GM18498 (cell line): ENCODE data around the gene FAXC.
"Not testable (repeated sequence)": the region's sequence is repeated elsewhere in the genome, so short reads cannot be mapped to it uniquely, and the experiment has no call there.

ENCODE experiments used
- ATAC-seq: cut with Tn5 transposase; IDR thresholded peaks from one replicate; pipeline ENCODE4 v1.9.1; 2021; ENCODE audit warnings: mild to moderate bottlenecking, moderate library complexity; ENCODE audit not compliant: unreplicated experiment

Gene FAXC

DNA sequence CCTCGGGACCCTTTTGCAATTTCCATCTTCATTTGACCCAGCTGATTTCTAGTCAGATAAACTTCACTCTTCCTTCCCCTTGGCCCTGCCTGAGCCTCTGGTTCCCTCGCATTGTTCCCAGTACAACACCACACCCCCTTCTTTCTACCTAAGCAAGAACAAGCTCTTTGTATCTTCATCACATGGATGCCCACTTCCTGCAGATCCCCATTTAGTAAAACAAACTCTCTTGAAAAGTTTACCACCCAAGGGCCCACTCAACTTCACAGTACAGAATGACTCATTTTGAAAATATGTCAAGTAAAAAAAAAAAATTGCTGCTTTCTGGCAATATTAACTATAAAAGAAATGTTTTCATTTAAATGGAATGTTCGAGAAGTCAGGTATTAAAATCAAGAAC is 5.2 kb downstream of the FAXC start:
- ATAC-seq, result no peak

DNA sequence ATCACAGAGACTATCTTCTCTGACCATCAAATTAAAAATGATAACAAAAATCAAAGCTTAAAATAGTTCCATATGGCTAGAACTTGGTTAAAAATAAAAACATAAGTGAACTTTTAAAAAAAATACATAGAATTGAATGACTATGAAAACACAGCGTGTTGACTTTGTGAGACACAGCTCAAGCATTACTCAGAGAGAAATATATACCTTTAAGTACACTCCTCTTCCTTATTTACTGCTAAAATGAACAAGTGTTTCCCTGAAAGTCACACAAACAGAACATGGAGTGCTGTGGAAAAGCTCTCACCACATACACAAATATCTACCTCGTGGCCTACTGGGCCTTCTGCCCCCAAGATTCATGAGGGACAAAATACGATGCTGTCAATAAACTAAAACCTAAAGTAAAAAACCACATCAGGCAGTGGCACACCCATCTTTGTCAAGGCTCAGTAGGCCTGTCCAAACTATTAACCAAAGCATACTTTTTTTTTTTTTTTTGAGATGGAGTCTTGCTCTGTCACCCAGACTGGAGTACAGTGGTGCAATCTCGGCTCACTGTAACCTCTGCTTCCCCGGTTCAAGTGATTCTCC is 7.5 kb downstream of the FAXC start:
- ATAC-seq, result no peak

DNA sequence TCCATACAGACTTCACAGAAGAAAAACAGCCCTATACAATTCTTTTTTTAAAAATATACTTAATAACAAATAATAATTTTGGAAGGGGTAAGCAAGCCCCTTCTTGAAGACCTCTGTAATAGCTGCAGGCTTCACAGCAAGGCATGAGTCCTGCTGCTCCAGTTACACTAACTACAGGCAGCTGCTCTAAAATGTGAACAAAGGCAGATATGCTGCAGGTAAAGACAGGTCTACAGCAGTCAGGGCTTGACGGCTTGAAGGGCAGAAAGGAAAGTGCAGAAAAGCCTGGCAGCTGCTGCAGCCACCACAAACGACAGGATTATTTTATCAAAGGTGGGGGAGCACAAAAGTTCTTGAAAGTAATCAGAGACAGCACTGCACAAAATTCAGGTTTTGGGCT is 11.3 kb downstream of the FAXC start:
- ATAC-seq, result no peak

DNA sequence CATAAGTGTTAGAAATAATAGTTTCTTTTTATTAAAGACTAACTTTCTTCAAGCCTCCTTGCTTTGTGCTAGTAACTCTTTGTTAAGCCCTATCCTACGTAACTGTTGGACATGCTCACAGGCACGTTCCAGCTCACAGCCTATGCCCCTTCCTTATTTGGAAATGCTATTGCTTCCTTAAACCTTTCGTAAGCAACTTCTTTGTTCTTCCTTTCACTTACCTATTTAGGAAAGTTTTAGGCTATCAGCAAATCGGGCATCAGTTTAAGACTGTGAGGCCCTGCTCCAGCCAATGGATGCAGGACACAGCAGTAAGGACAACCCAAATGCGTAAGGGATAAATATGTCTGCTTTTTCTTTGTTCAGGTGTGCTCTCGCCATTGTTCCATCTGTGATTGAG is 14.2 kb downstream of the FAXC start:
- not testable (repeated sequence) for ATAC-seq

DNA sequence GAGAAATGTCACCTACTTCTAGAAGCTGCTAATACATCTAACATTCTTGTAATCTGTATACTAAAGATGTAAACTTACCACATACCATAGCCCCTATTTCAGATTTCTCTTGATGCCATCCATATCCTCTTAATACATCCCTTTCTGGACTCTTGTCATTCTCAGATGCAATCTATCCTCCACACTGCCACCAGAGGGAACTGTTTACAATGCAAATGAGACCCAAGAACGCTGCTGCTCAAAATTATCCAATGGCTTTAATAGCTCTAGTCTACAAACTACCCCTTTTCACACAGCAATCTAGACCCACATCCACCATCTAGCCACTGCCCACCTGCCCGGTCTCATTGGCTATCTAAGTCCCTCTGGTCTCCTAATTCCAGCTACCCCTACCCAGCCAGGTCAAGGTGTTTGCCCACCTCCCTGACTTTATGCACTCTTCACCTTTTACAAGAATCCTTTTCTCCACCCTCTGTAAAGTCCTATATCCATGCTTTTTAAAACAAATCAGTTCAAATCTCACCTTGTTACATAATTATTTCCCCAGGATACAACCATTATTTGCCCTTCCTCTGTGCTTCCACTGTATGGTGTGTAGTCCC is 14.8 kb downstream of the FAXC start:
- ATAC-seq, result peak; percentile 47

DNA sequence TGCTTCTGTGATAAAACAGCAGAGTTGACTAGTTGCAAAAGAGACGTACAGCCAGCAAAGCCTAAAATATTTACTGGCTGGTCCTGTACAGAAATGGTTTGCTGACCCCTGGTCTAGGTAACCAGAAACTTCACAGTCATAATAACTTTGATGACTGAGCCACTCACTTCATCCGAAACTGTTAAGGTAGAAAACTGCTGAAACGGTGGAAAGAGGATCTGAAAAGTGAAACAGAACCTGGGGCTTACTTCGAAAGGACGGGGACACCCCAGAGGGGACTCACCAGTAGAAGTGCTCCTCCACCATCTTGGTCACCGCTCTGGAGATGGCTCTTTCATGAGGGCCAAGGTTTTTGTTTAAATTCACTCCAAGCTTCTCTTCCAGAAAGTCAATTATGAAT is 16.4 kb downstream of the FAXC start:
- ATAC-seq, result peak; percentile 93

DNA sequence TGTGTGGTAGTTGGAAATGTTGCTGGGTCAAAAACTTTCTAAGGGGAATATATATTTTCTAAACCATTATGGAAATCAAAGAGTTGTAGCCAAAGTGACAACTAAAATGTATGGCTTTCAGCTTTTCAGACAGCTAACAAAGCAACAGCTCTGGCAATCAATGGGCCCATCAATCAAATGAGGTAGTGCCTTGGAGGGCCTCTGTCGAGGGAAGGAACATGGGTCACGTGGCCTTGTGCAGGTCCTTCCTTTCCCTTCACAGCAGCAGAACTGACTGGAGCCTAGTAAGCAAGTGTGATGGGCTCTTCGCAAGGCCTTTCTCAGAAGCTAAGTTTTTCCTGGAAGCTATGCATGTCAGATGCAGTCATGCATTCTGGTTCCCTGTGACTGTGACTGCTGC is 17.9 kb downstream of the FAXC start:
- ATAC-seq, result no peak

DNA sequence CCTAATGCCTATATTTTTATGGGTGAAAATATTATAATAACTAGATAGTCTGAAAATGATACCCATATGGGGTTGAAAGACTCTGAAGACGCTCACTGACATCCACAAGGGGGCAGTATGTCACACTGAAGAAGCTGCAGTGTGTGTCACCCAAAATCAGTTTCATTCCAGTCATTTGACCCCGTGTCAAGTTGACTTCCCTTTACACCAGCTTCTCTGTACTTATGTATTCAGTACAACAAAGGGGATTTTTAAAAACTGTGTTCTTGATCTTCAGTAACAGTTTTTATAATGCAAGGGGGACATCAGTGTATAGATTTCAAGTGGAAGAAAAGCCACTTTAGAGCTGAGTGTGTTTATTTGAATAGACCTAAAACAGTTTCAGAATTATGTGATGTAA is 19.3 kb downstream of the FAXC start:
- peak; percentile 70 for ATAC-seq

DNA sequence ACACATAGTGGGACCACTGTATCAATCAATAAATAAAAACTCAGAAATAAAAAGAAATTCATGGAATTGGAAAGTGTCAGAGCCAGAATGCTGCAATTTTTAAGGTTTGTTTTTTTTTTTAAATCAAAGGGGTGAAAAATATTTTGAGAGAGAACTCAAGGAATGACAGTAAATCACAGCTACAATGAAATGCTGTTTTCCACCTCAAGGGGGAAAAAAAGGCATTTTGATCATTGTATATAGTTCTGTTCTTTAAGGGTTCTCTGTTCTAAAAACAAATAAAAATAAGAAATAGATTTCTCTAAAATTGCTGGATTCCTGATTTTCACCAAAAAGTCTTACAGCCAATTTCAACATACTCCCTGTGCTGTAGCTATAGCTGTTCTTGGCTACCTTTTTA is 24.5 kb downstream of the FAXC start:
- ATAC-seq, result no peak

DNA sequence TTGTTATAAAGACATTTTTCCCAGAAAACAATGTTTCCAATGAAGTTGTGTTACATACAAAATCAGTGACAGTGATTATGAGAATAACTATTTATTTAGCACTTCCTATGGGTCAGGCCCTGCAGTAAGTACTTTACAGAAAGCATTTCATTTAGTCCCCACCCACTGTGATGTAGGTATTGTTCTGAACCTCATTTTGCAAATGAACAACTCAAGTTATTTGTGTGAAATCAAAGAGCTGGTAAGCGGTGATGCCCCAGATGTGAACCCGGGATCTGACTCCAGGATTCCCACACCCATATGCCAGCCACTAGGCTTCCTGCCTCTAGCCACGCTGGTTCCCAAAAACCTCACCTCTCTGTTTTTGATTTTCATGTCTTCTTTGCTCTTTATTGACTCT is 30.9 kb downstream of the FAXC start:
- no peak for ATAC-seq

DNA sequence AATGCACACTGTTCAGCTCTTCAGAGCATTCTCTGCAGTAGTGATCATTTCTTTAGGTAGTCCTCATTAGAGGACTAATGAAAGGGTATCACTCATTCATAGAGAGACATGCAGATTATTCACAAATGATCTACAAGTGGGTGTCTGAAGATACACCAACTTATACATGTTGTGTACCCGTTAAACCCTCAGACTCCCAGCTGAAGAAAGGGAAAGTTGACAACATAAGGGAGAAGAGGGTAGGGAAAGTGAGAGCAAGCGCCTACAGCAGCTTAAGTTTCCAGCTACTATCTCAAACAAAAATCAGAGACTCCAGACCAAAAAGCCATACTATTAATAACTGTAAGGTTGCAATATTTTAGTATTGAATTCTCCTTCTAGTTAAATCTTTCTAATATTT is 37.1 kb downstream of the FAXC start:
- ATAC-seq, result no peak

DNA sequence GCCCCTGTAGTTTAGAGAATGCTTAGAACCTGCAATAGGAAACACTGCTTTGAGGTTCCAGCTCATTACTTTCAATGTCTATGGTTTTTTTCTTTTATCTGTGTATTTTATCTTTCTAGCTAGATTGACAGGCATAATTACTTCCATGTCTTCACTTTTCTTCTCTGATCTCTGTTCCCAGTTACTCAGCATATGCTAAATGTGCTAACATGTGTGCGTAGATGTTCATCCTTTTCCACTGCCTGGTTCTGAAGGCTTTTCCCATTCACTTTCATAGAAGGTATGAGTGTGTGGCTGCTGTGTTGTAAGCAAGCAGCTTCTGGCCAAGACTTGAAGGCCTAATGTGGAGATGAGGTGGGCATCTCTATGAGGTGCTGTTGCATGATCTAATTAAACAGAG is 38.9 kb downstream of the FAXC start:
- no peak for ATAC-seq

DNA sequence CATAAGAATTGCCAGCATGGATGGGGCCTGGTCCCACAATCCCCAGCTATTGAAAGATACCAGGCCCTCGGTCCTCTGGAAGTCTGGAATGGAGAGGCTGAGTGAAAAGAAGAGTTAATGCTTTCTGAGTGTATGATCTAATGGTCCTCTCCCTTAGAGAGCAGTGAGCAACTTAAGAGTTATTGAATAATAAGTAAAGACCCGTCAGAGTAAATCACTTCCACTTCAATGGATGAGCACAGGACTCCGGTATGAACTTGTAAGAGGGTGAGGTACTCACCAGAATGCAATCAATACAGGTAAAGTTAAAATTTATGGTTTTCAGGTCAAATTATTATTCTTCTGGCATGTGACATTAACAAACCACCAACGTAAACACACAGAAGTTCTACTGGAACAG is 39.9 kb downstream of the FAXC start:
- ATAC-seq, result no peak

DNA sequence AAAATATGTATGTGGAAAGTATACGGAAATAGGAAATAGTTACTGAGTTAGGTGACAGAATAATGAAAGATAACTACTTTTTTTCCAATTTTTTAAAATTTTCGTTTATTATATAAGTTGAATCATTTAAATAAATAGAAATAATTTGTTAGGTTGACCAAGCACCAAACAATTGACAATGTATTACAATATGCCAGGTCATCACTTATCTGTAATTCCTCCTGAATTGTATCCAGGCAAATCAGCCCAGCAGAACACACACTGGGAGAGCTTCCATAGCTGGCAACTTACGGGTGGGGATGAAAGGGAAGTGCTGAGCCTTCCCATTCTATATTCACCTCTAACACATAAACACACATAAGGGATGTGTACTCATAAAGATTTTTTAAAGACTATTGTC is 40.7 kb downstream of the FAXC start:
- ATAC-seq, result no peak

DNA sequence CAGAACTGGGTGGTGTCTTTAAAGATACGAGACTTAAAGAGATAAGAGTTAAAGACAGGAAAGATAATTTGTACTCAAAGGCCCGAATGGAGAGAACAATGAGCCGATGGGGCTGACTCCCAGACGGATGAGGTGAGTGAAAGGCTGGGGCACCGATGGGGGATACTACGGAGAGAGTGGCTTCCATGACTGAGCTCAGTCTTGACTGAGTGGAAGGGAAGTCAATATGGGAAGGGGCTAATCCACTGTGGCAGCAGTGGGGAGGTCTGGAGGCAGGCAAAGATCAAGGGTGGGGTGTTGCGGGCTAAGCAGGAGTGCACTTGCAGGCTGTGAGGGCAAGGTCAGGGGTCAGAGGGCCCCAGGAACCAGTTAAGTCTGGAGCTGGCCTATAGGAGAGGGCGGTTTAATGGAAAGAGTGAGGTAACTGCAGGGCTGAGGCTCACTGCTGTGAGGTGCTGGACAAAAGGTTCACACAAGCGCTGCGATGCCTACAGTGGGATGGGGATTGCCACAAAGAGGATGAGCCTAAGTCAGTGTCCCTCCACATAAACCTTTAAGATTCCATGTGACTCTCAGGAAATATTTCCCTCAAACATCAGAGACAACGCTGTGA is 42.1 kb downstream of the FAXC start:
- ATAC-seq, result no peak

DNA sequence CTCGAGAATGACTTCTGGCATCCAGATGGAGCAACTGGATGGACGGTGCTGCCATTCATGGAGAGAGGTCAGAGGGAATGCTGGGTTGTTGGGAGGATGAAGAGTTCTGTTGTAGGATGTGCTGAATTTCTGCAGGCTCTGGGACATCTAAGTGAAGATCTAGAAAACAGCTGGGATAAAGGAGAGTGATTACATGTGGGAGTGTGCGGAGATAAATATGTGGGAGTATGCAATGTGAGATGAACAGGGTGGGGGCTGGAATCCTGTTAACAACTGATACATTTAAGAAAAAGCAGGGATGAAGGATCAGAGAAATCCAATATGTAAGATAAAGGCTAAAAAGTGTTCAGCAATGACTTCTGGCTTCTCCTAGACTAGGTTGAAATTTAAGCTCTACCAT is 43.1 kb downstream of the FAXC start:
- no peak for ATAC-seq

DNA sequence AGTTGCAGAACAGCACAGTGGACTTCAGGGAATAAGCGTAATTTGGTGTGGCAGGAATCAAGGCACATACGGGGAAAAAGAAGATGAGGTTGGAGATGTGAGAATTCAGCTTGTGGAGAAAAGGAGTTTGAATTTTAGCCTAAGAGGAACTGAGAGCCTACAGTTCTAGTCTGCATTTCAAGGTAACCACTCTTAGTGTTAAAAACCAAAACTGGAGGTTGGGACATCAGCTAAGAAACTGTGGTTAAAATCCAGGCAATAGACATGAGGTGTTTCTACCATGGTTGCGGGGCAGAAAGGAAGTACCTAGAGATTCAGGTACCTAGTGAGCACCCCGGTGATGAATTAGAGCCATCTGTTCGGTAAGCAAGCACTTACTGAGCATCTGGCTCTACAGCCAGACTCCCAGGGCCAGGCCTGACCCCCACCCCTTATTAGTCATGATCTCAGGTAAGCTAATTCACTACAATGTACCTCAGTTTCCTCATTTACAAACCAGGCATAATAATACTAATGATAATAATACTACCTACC is 44.4 kb downstream of the FAXC start:
- peak; percentile 73 for ATAC-seq

DNA sequence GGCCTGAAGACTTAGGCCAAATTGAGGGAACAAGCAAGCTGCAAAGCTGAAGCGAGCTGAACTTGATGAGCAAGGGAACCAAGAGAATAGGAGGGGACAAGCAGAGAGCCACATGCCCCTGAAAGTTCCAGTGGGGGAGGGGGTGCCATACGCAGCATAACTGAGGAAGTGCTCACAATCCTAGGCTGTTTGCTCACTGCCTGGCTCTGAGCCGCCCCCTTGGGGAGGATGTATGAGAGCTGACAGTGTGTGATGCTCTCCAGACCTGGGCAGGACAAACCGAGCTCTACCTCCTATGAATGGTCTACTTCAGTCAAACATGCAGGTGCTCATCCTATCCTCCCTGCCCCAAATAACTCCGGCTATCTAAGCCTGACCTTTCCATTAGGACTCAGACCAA is 52.1 kb downstream of the FAXC start:
- ATAC-seq, result no peak

DNA sequence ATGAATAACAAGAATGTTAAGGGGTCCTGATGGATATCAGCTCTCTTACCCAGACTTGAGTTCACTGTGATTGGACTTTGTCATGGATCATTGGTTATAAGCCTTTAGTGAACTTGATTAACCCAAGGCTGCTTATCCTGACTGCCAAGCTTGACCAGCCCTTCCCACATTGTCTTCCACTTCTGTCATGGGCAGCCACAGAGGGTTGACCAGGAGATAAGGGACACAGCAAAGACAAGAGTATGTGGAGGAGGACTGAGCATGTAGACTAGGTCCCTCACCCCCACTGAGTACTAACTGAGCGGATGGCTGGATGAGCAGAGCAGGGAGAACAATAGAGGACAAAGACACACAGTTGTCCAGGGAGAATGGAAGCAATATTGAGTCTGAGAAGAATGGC is 52.5 kb downstream of the FAXC start:
- no peak for ATAC-seq

DNA sequence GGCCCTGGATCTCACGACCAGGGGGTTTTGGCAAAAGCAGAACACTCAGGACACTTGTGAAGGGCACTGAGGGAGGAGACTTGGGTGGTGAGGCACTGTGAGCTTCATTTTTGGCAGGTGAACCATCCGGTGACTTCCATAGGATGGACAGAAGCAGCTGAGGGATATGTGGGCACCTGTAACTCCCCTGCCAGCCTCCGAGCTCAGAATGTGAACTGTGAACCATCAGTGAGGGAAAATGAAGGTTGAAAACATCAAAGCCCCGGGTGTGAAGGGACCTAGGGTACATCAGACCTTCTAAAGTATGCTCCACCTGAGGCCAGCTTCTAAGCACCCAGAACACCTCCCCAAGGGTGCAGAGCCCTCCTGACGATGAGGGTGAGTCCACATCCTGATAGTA is 53.2 kb downstream of the FAXC start:
- ATAC-seq, result no peak

DNA sequence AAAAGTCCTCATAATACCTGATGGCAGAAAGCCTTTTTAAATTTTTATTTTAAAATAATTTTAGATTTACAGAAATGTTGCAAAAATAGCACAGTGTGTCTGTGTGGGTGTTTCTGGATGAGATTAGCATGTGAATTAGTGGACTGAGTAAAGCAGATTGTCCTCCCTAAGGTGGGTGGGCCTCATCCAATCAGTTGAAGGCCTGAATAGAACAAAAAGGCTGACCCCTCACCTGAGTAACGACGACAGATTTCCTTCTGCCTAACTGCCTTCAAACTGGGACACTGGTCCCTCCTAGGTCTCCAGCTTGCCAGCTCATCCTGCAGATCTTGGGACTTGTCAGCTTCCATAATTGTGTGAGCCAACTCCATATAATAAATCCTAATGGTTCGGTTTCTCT is 54.2 kb downstream of the FAXC start:
- no peak for ATAC-seq

DNA sequence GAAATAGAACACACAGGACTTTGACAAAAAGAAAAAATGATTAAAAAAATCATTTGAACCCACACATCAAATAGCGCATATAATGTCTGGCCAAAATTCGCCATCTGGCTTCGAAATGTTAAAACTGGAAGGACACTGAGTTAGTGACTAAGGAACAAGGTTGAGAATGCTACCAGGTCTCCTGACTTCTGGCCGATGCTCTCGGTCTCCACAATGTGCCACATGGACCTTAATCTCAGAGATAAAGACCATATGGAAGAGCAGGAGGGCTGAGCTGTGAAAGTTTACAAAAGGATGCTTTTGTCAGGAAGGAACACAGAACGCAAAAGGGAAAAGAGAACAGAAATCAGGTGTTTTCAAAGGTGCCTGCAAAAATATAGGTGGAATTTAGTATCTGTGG is 54.7 kb downstream of the FAXC start:
- no peak for ATAC-seq

DNA sequence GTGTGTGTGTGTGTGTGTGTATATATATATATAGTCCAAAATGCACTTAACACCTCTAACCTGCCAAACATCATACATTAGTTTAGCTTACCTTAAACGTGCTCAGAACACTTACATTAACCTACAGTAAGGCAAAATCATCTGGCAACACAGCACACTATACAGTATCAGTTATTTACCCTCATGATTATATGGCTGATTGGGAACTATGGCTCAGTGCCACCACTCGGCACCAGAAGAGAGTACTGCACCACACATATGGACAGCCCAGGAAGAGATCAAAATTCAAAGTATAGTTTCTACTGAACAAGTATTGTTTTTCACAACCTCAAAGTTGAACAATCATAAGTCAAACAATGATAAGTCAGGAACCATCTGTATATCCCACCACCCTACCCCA is 59.8 kb downstream of the FAXC start:
- ATAC-seq, result no peak
